Naive thymus-derived CD8-positive, alpha-beta T cell (primary cell): ENCODE data around the gene RTL10. TPM values are rescaled to one million over a fixed set of nuclear protein-coding genes. Genes with fewer than 3 reads are reported as not detected.
"Not testable (repeated sequence)": the region's sequence is repeated elsewhere in the genome, so short reads cannot be mapped to it uniquely, and the experiment has no call there.

Experiments used
- ATAC-seq, 2 donors: fragments of 150-1000 bp; cut with Tn5 transposase in 1 of 2; sonication (Bioruptor Pico), chemical (Tn5 transposase) in 1 of 2; 1 replicate in 1 of 2; 2 replicates in 1 of 2; pipeline ENCODE4 v1.10.0; 2021; ENCODE audit warnings: mild to moderate bottlenecking in 2 of 2, moderate library complexity in 2 of 2
- POLR2A ChIA-PET: fragments of 350-600 bp; sonication (Branson Sonifier 250); formaldehyde crosslinking; loops from one replicate; lab custom pipeline; 2021; ENCODE audit warnings: antibody characterized with exemption; lab: Charles Lee
- DNase-seq, 10 donors: peaks; one replicate each; pipeline versions ENCODE4 v3.0.0 to v3.0.0-alpha.2; 2020 to 2022
- H3K27ac Mint-ChIP-seq, 10 donors: one replicate each; pipeline ENCODE4 v1.8.0; 2020 to 2022; ENCODE audit warnings: mild to moderate bottlenecking in 10 of 10, mixed read lengths in 10 of 10, moderate library complexity in 4 of 10, inconsistent platforms in 1 of 10
- H3K27me3 Mint-ChIP-seq, 5 donors: one replicate each; pipeline ENCODE4 v1.8.0; 2021 to 2022; ENCODE audit warnings: mixed read lengths in 5 of 5
- H3K36me3 Mint-ChIP-seq, 3 donors: one replicate each; pipeline ENCODE4 v1.8.0; 2020 to 2022; ENCODE audit warnings: mixed read lengths in 3 of 3, mild to moderate bottlenecking in 2 of 3, inconsistent platforms in 1 of 3
- H3K4me1 Mint-ChIP-seq, 4 donors: one replicate each; pipeline ENCODE4 v1.8.0; 2021 to 2022; ENCODE audit warnings: mixed read lengths in 4 of 4
- H3K4me3 Mint-ChIP-seq, 10 donors: one replicate each; pipeline ENCODE4 v1.8.0; 2020 to 2022; ENCODE audit warnings: mild to moderate bottlenecking in 10 of 10, mixed read lengths in 10 of 10, moderate library complexity in 6 of 10, inconsistent platforms in 1 of 10
- H3K9me3 Mint-ChIP-seq, 9 donors: one replicate each; pipeline ENCODE4 v1.8.0; 2020 to 2022; ENCODE audit warnings: mixed read lengths in 9 of 9, mild to moderate bottlenecking in 3 of 9, inconsistent platforms in 1 of 9, moderate library complexity in 1 of 9
- polyA plus RNA-seq, 3 donors: library from polyadenylated mRNA; unstranded; fragments of 300-500 nt; fragmentation: Illumina TruSeq; gene quantifications; one replicate each; pipeline ENCODE4 v1.2.3, GENCODE V29; 2021
- total RNA-seq, 8 experiments: library from RNA in 2 of 8; stranded (reverse) in 2 of 8; gene quantifications; one replicate each; pipeline ENCODE4 v1.2.3 and lab custom pipeline; 2021 to 2026

Gene RTL10
- total and polyA plus RNA-seq, 5 experiments from 2014 or later, result 7.0 to 33.0 (median 14.3) TPM

DNA sequence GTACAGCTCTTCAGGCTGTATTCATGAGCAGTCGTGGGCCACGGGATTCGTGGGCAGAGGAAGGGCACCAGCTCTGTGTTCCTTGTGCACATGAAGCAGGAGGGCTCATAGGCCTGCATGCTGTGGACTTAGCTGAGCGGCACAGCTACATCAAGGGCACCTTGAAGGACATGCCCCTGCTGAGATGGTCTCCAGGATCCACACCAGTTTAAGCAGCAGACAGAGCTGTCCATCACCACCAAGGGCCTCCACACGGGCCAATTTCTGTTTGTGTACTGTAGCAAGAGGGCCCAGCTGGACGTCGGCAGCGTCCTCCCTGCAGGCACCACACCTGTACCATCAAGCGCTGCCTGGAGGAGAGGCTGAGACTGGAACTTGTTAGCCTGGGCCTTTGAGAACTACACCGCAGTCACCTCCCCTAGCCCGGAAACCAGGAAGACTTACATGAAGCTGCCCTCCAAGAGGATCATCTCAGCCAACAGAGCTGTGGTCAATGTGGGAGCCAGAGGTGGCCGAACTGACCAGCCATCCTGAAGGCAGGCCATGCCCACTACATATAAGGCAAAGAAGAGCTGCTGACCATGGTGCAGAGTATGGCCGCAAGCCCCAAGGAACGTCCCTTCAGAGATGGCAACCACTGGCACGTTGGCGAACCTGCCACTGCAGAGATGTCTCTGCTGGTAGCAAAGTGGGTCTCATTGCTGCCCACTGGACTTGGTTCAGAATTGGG is 32.7 kb upstream of the RTL10 start:
- no peaks in the 10 kb centered on the region for H3K27me3 Mint-ChIP-seq
- POLR2A ChIA-PET, result interaction anchor here (0.6 to 4.8 kb wide), 9 partner anchors 9 to 131 kb away, joined by 3 to 44 read pairs (median 3); partner anchors contain the start of genes GNB1L and RTL10
- peak overlapping the region; percentile 9 to 82 (median 70) for H3K4me3 Mint-ChIP-seq
- peaks cover 32 to 79% (median 67%) of the 10 kb centered on the region in 4 donors for H3K4me1 Mint-ChIP-seq
- H3K36me3 Mint-ChIP-seq, result no peaks in the 10 kb centered on the region
- DNase-seq (peak in 1 of 10 donors; percentile 55), ATAC-seq (no peak)
- H3K27ac Mint-ChIP-seq, result peak overlapping the region; percentile 91 to 99 (median 96)
- peaks cover 0 to 1% (median 0%) of the 10 kb centered on the region in 9 donors for H3K9me3 Mint-ChIP-seq

GRCh38 chr22:19886605-19887255 is 32.1 kb upstream of the RTL10 start:
- no peaks in the 10 kb centered on the region for H3K27me3 Mint-ChIP-seq
- peak overlapping the region; percentile 9 to 82 (median 70) for H3K4me3 Mint-ChIP-seq
- DNase-seq (peak in 8 of 10 donors; percentile 25 to 63 (median 47)), ATAC-seq (peak; percentile 48 to 54)
- H3K9me3 Mint-ChIP-seq, result peaks cover 0 to 1% (median 0%) of the 10 kb centered on the region in 9 donors
- POLR2A ChIA-PET, result interaction anchor here (0.7 to 4.8 kb wide), 11 partner anchors 7 to 130 kb away, joined by 3 to 44 read pairs (median 3); partner anchors contain the start of genes GNB1L and RTL10
- H3K27ac Mint-ChIP-seq, result peak overlapping the region; percentile 91 to 99 (median 96)
- peaks cover 27 to 73% (median 61%) of the 10 kb centered on the region in 4 donors for H3K4me1 Mint-ChIP-seq
- H3K36me3 Mint-ChIP-seq, result no peaks in the 10 kb centered on the region

DNA sequence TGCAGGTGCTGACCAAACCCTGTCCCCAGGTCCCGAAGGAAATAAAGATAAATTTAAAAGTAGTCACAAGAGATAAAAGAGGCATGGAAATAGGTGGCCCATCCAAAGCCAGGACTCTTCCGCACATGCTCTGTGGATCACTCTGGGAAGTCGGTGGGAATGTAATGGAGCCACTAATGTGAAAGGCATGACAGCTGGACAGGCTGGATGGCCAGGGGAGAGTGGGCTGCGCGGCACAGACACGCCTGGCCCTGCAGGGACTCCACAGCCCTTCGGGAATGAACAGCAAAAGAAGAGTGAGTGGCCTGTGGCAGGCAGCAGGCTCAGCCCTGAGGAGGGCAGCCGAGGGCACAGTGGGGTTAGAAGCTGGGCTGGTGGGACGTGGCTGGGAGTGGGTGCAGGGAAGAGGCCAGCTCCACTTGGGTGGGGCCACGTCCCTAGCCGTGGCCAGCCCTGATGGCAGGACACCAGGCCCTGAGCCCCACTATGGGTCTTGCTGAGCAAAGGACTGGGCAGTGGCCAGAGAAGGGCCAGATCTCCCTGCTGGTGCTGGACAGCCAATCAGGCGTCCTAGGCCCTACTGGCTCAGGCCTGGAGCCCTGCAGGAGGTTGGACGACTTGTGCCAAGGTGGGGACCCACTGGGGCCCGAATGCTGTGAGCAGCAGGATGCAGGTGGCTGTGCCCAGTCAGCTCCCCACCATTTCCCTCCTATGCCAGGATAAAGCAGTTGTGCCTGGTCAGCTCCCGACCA is 31.3 kb upstream of the RTL10 start:
- ATAC-seq (no peak), DNase-seq (no peak)
- peak overlapping the region; percentile 19 to 82 (median 73) for H3K4me3 Mint-ChIP-seq
- peaks cover 0 to 1% (median 0%) of the 10 kb centered on the region in 9 donors for H3K9me3 Mint-ChIP-seq
- H3K4me1 Mint-ChIP-seq, result peaks cover 22 to 70% (median 54%) of the 10 kb centered on the region in 4 donors
- POLR2A ChIA-PET, result interaction anchor here (0.7 to 4.8 kb wide), 8 partner anchors 8 to 39 kb away, joined by 3 to 44 read pairs (median 4); partner anchors contain the start of genes GNB1L and RTL10
- no peaks in the 10 kb centered on the region for H3K36me3 Mint-ChIP-seq
- H3K27me3 Mint-ChIP-seq, result no peaks in the 10 kb centered on the region
- peak overlapping the region; percentile 91 to 99 (median 96) for H3K27ac Mint-ChIP-seq

- H3K4me3 Mint-ChIP-seq, result peak overlapping the region in 9 of 10 donors; percentile 36 to 81 (median 76)
- H3K27me3 Mint-ChIP-seq, result no peaks in the 10 kb centered on the region
- DNase-seq (peak in 2 of 10 donors; percentile 20 to 53), ATAC-seq (peak in 1 of 2 donors; percentile 29)
- peaks cover 18 to 64% (median 46%) of the 10 kb centered on the region in 4 donors for H3K4me1 Mint-ChIP-seq
- POLR2A ChIA-PET, result interaction anchor here (1.1 to 4.8 kb wide), 7 partner anchors 10 to 30 kb away, joined by 3 to 44 read pairs (median 6); partner anchors contain the start of genes GNB1L and RTL10
- peak overlapping the region; percentile 91 to 99 (median 94) for H3K27ac Mint-ChIP-seq
- H3K9me3 Mint-ChIP-seq, result peaks cover 0 to 1% (median 0%) of the 10 kb centered on the region in 9 donors
- no peaks in the 10 kb centered on the region for H3K36me3 Mint-ChIP-seq
These were observed 30.5 kb upstream of the RTL10 start for GRCh38 chr22:19884954-19885751.

DNA sequence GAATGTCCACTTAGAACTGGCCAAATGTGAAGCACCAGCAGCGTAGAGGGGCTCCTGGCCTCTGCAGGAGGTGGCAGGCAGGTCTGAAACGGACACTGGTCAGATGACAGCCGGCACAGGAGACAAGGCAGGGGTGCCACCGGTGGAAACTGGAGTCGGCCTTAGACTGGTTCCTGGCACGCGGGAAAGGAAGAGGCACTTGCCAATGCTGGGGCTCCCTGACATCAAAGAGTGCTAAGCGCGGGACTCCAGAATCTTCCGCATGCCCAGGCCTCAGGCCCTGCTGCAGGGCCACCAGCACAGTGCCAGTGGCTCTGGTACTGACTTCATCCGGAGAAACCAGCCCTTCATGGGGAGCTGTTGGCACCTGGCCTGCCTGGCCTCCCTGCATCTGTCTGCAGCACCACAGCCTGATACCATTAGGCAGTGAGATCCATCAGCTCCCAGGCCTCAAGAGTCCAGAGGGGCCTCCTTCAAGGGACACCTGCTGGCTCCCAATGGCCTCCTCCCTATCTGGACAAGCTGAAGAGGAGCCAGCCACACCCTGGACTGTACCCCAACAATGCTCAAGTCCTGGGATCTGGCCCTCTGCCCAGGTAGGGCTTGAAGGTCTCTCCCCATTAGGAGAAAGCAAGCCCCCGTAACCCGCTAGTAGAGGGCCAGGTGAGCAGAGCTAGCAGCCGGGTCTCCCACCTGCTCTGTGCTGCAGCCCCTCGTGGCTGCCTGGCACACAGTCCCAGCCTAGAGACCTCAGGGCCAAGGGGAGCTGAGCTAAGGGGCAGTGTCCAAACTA is 29.7 kb upstream of the RTL10 start:
- ATAC-seq (no peak), DNase-seq (peak in 1 of 10 donors; percentile 62)
- peaks cover 16 to 57% (median 40%) of the 10 kb centered on the region in 4 donors for H3K4me1 Mint-ChIP-seq
- peaks cover 0 to 1% (median 0%) of the 10 kb centered on the region in 9 donors for H3K9me3 Mint-ChIP-seq
- peak overlapping the region in 1 of 10 donors; percentile 68 for H3K4me3 Mint-ChIP-seq
- H3K36me3 Mint-ChIP-seq, result no peaks in the 10 kb centered on the region
- no peaks in the 10 kb centered on the region for H3K27me3 Mint-ChIP-seq
- peak overlapping the region in 9 of 10 donors; percentile 52 to 97 (median 85) for H3K27ac Mint-ChIP-seq
- POLR2A ChIA-PET, result interaction anchor here (1.2 to 4.8 kb wide), 4 partner anchors 9 to 29 kb away, joined by 3 to 44 read pairs (median 10); partner anchors contain the start of genes GNB1L and RTL10

DNA sequence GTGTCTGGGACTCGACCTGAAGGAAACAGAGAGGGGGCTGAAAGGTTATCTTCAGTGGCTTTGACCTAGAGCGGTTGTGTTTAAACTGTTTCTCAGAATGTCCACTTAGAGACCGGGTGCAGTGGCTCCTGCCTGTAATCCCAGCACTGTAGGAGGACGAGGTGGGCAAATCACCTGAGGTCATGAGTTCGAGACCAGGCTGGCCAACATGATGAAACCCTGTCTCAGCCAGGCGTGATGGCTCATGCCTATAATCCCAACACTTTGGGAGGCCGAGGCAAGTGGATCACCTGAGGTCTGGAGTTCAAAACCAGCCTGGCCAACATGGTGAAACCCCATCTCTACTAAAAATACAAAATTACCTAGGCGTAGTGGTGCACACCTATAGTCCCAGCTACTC is 28.8 kb upstream of the RTL10 start:
- POLR2A ChIA-PET, result interaction anchor here (4.8 kb wide), 1 partner anchor 28 kb away, joined by 44 read pairs; the partner anchor contains the start of genes GNB1L and RTL10
- H3K9me3 Mint-ChIP-seq, H3K27me3 Mint-ChIP-seq, DNase-seq, ATAC-seq, H3K36me3 Mint-ChIP-seq: not testable (repeated sequence)
- Mint-ChIP-seq H3K4me3 (peak overlapping the region in 2 of 10 donors; percentile 14 to 33), H3K27ac (peak overlapping the region in 7 of 10 donors; percentile 25 to 97 (median 85)), H3K4me1 (peaks cover 16 to 56% (median 40%) of the 10 kb centered on the region in 4 donors)

DNA sequence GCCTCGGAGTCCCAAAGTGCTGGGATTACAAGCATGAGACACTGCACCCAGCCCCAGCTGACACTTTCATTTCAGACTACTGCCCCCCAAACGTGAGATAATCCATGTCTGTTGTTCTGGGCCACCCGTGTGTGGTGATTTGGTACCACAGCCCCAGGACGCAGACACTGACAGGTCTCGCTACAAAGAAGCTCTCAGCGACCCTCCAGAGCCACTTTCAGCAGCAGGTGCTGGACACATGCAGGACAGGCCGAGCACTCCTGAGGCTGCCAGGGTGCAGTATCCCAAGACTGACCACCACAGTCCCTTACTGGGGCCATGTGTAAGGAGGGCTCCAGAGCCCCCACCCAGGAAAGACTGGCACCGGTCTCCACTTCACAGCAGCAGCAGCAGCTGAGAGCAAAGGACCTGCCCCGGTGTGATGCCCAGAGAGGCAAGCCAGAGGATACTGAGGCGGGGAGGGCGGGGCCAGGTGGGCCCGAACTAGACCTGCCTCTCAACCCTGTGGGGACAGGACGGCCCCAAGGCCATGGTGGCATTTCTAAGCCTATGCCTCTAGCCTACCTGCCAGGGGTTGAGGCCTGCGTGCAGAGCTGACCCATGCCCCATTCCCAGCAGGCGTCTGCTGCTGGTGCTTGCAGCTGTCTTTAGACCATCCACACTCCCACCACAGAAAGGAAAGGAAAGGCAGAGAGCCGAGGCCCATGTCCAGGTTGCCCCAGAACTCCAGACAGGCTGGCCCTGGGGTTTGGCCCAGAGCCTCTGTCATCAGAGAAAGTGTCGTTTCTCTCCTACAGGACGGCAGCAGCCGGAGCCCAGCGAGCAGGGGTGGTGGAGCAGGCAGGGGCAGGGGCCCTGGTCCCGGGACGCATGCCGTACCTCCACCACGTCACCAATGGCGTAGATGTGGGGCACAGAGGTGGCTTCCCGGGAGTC is 28.0 kb upstream of the RTL10 start:
- peaks cover 0 to 1% (median 0%) of the 10 kb centered on the region in 9 donors for H3K9me3 Mint-ChIP-seq
- H3K36me3 Mint-ChIP-seq, result no peaks in the 10 kb centered on the region
- no peak overlapping the region for H3K4me3 Mint-ChIP-seq
- H3K27me3 Mint-ChIP-seq, result no peaks in the 10 kb centered on the region
- H3K4me1 Mint-ChIP-seq, result peaks cover 16 to 49% (median 33%) of the 10 kb centered on the region in 4 donors
- peak in 1 of 10 donors; percentile 57 for DNase-seq
- POLR2A ChIA-PET, result interaction anchor here (0.8 to 1.6 kb wide), 4 partner anchors 8 to 28 kb away, joined by 3 to 5 read pairs (median 4); partner anchors contain the start of genes GNB1L and RTL10
- no peak for ATAC-seq
- peak overlapping the region in 3 of 10 donors; percentile 32 to 65 (median 52) for H3K27ac Mint-ChIP-seq

DNA sequence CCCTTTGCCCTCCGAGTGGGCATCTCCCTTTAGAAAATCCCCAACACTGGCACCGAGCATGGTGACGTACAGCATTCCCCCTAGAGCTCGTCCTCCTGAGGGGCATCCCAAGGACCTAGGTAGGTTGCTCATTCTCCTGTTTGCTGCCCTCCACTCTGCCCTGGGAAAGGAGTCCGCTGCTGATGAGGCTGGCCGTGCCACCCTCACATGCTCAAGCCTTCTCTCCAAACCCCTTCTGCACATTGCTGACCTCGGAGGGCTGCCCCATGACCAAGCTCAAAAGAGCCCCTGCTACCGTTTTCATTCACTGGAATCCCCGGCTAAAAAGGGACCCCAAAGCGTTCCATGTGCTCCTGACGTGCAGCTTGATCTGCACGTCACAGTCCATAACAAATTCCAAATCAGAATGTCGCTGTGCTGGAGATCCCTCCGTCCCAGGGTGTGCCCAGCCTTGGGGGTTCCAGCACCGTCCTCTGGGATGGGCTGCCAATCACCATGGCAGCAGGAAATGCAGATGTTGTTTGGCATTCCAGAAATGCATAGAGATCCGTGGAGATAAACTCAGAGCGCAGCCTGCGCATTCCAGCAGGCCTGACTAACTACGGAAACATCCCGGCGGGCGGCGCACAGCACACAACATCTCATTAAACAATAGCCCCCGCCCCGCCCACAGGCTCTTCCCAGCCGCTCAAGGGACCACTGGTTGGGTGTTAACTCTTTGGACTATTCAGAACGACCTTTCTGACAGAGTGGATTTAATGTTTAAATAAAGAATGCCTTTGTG is 26.3 kb upstream of the RTL10 start:
- POLR2A ChIA-PET, result interaction anchor here (1.6 kb wide), 2 partner anchors 10 to 25 kb away, joined by 4 read pairs; no protein-coding TSS in a partner anchor
- no peak for ATAC-seq
- H3K36me3 Mint-ChIP-seq, result no peaks in the 10 kb centered on the region
- no peak overlapping the region for H3K4me3 Mint-ChIP-seq
- H3K9me3 Mint-ChIP-seq, result no peaks in the 10 kb centered on the region
- peaks cover 5 to 34% (median 16%) of the 10 kb centered on the region in 4 donors for H3K4me1 Mint-ChIP-seq
- no peaks in the 10 kb centered on the region for H3K27me3 Mint-ChIP-seq
- DNase-seq, result peak in 1 of 10 donors; percentile 38
- H3K27ac Mint-ChIP-seq, result peak overlapping the region in 2 of 10 donors; percentile 25 to 32
